ENCODE measurements around the gene P2RY6. TPM values are rescaled to one million over a fixed set of nuclear protein-coding genes. Genes with fewer than 3 reads are reported as not detected.

P2RY6 gene
- total and polyA plus RNA-seq, 10 of the 15 experiments (the other 5 are each of a cell fraction or from before 2014, with no cell fraction given) = 0.05 to 0.90 (median 0.22) TPM; not detected in 4

GRCh38 chr11:73312036-73312435 lies 39.9 kb downstream of the P2RY6 start:
- SMC1A ChIA-PET (ENCODE audit: uncharacterized antibody, unreplicated experiment) = interaction anchor here (1.0 to 1.2 kb wide), 2 partner anchors 15 to 24 kb away, joined by 3 read pairs; no protein-coding TSS in a partner anchor

DNA sequence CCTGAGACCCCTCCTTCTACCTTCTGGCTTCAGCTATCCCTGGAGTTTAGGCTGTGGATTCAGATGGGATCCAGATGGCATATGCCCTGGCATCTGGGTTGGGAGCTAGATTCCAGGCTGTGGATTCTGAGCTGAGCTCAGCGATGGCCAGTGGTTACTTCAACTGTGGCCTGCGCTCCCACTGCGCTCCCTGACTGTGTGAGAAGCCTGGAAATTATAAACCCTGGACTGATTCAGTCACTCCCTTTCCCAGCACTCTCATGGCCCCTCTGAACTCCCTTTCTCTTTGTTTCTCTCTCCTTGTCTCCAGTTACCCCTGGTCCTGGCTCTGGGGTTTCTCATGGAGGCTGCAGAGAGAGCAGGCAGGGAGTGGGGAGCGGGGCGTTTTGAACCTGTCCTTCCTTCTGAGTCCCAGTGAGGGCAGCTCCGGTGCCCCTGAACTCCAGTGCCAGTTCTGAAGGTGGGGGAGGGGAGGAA lies 40.8 kb downstream of the P2RY6 start:
- WGBS (ENCODE audit: insufficient coverage, insufficient replicate concordance, low lambda C conversion rate, missing lambda C conversion rate) = 93% methylated on average over 6 of the region's 6 CpGs
- ATAC-seq (no peak), DNase-seq (ENCODE audit: low read depth, low spot score) (no peak), FAIRE-seq (no peak)
- H3K27me3 ChIP-seq (replicated peaks in 1 of 2; ENCODE audit: control insufficient read depth in 2 of 2, insufficient read depth in 2 of 2, low read length in 1 of 2) = no peaks in the 10 kb centered on the region
- H3K27ac ChIP-seq (ENCODE audit: control insufficient read depth, insufficient read depth) = peak overlapping the region; percentile 63
- H4K20me1 ChIP-seq (ENCODE audit: control insufficient read depth, insufficient read depth) = no peaks in the 10 kb centered on the region
- H3K9ac ChIP-seq (ENCODE audit: control insufficient read depth, insufficient read depth, low read length) = peak overlapping the region; percentile 40
- H3K4me1 ChIP-seq (ENCODE audit: control insufficient read depth, insufficient read depth, low read length) = peaks cover 14% of the 10 kb centered on the region
- RAD21 ChIA-PET (ENCODE audit: unreplicated experiment) = interaction anchor here (1.5 to 5.4 kb wide), 4 partner anchors 9 to 72 kb away, joined by 3 to 40 read pairs (median 22); no protein-coding TSS in a partner anchor
- intact Hi-C loops (cut with micrococcal nuclease; ENCODE audit: unreplicated experiment) = no loop called here
- H3K79me2 ChIP-seq (ENCODE audit: control insufficient read depth, insufficient read depth, low read length) = peaks cover 61% of the 10 kb centered on the region
- BruUV-seq (replicated peaks) = no TSS peak
- CTCF ChIA-PET = interaction anchor here (0.6 to 4.1 kb wide), 9 partner anchors 9 to 69 kb away, joined by 3 to 42 read pairs (median 10); no protein-coding TSS in a partner anchor
- in situ Hi-C loops (cut with MboI) = no loop called here
- POLR2A ChIA-PET = interaction anchor here (1.4 to 6.4 kb wide), 3 partner anchors 14 to 644 kb away, joined by 3 to 78 read pairs (median 6); no protein-coding TSS in a partner anchor
- H3K4me2 ChIP-seq (ENCODE audit: control insufficient read depth, insufficient read depth) = peak overlapping the region; percentile 65
- TF ChIP-seq ZNF384 (IDR thresholded peaks at IDR 0.05; ENCODE audit: borderline replicate concordance, low read depth, low read length) = no peak
- TF ChIP-seq BRCA1 (IDR thresholded peaks at IDR 0.05; ENCODE audit: low read depth, low read length) = no peak
- TF ChIP-seq EZH2 (IDR thresholded peaks at IDR 0.05; ENCODE audit: borderline replicate concordance, control insufficient read depth, low read depth, low read length) = no peak
- no peak for TF ChIP-seq ZNF207 (IDR thresholded peaks at IDR 0.05; ENCODE audit: borderline replicate concordance)
- TF ChIP-seq PML (IDR thresholded peaks at IDR 0.05; ENCODE audit: low read length) = no peak
- TF ChIP-seq KDM1A (IDR thresholded peaks at IDR 0.05; ENCODE audit: borderline replicate concordance) = no peak
- H3K9me3 ChIP-seq (replicated peaks; ENCODE audit: control insufficient read depth, insufficient read depth, low read length) = no peaks in the 10 kb centered on the region
- 0 out of 4 replicates have a peak, but pooled peaks cover 0 to 1% of the 10 kb centered on the region in 2 experiments for H3K36me3 ChIP-seq (ENCODE audit: control insufficient read depth in 2 of 2, insufficient read depth in 2 of 2, low read length in 1 of 2)
- H2AFZ ChIP-seq (ENCODE audit: control insufficient read depth, low read depth, low read length) = no peak overlapping the region
- peak overlapping the region; percentile 16 for H3K4me3 ChIP-seq
- SMC1A ChIA-PET (ENCODE audit: uncharacterized antibody, unreplicated experiment) = interaction anchor here (1.0 to 3.3 kb wide), 3 partner anchors 12 to 155 kb away, joined by 3 to 56 read pairs (median 3); no protein-coding TSS in a partner anchor

More at GRCh38 chr11:73312036-73312435, 39.9 kb downstream of the P2RY6 start:
- Histone ChIP-seq H3K4me3 (peak overlapping the region; percentile 16), H3K9me3 (replicated peaks; ENCODE audit: control insufficient read depth, insufficient read depth, low read length) (no peaks in the 10 kb centered on the region), H3K27me3 (replicated peaks in 1 of 2; ENCODE audit: control insufficient read depth in 2 of 2, insufficient read depth in 2 of 2, low read length in 1 of 2) (no peaks in the 10 kb centered on the region), H3K79me2 (ENCODE audit: control insufficient read depth, insufficient read depth, low read length) (peaks cover 58% of the 10 kb centered on the region), H2AFZ (ENCODE audit: control insufficient read depth, low read depth, low read length) (no peak overlapping the region), H4K20me1 (ENCODE audit: control insufficient read depth, insufficient read depth) (no peaks in the 10 kb centered on the region), H3K4me2 (ENCODE audit: control insufficient read depth, insufficient read depth) (peak overlapping the region; percentile 65), H3K4me1 (ENCODE audit: control insufficient read depth, insufficient read depth, low read length) (peaks cover 16% of the 10 kb centered on the region), H3K36me3 (ENCODE audit: control insufficient read depth in 2 of 2, insufficient read depth in 2 of 2, low read length in 1 of 2) (0 out of 4 replicates have a peak, but pooled peaks cover 0 to 1% of the 10 kb centered on the region in 2 experiments), H3K9ac (ENCODE audit: control insufficient read depth, insufficient read depth, low read length) (peak overlapping the region; percentile 40; the same call in 1 of the 2 replicates), H3K27ac (ENCODE audit: control insufficient read depth, insufficient read depth) (no peak overlapping the region)
- FAIRE-seq (no peak), ATAC-seq (no peak), DNase-seq (ENCODE audit: low read depth, low spot score) (no peak)
- WGBS (ENCODE audit: insufficient coverage, insufficient replicate concordance, low lambda C conversion rate, missing lambda C conversion rate) = 89% methylated on average over 2 of the region's 2 CpGs
- CTCF ChIA-PET = interaction anchor here (1.4 to 2.8 kb wide), 3 partner anchors 15 to 39 kb away, joined by 9 to 13 read pairs (median 9); no protein-coding TSS in a partner anchor
- intact Hi-C loops (cut with micrococcal nuclease; ENCODE audit: unreplicated experiment) = no loop called here
- POLR2A ChIA-PET = interaction anchor here (6.4 kb wide), 1 partner anchor 14 kb away, joined by 78 read pairs; no protein-coding TSS in a partner anchor
- BruUV-seq (replicated peaks) = no TSS peak
- in situ Hi-C loops (cut with MboI) = no loop called here
- RAD21 ChIA-PET (ENCODE audit: unreplicated experiment) = interaction anchor here (1.5 to 5.4 kb wide), 2 partner anchors 10 to 22 kb away, joined by 3 to 38 read pairs; no protein-coding TSS in a partner anchor
- no peak for TF ChIP-seq ZNF274 (IDR thresholded peaks at IDR 0.05; ENCODE audit: insufficient read depth, insufficient read length)
- TF ChIP-seq RFX5 (IDR thresholded peaks at IDR 0.05; ENCODE audit: low read depth, low read length) = no peak
- TF ChIP-seq NRF1 (conservative IDR thresholded peaks at IDR 0.05; ENCODE audit: low read depth, low read length) = no peak
- no peak for TF ChIP-seq PAX5 (IDR thresholded peaks at IDR 0.05; ENCODE audit: borderline replicate concordance, low read depth, low read length)
- no peak for TF ChIP-seq SMAD5 (IDR thresholded peaks at IDR 0.05; ENCODE audit: low read depth)
